MCF 10A (cell line): ENCODE data around the gene AGTRAP. TPM values are rescaled to one million over a fixed set of nuclear protein-coding genes. Genes with fewer than 3 reads are reported as not detected.

ENCODE experiments used
- BruUV-seq: library from RNA; stranded (reverse); fragments of 400-500 nt; replicated peaks from 2 replicates; lab custom pipeline; 2021; lab: Mats Ljungman, UMichigan
- CTCF ChIA-PET: fragments of 300-600 bp; sonication (Branson Sonifier 250); formaldehyde crosslinking; extraction: SDS; loops from one replicate; lab custom pipeline; 2021; ENCODE audit warnings: antibody characterized with exemption, inconsistent platforms; lab: Yijun Ruan, JAX
- POLR2A ChIA-PET: fragments of 300-600, 350-650 bp; sonication (Branson Sonifier 250); formaldehyde crosslinking; extraction: SDS; loops from one replicate; lab custom pipeline; 2020; ENCODE audit warnings: antibody characterized with exemption, inconsistent platforms; lab: Yijun Ruan, JAX
- DNase-seq: peaks from one replicate; pipeline ENCODE4 v3.0.0-alpha.2; 2018; ENCODE audit not compliant: unreplicated experiment
- H3K27ac Mint-ChIP-seq: one replicate; pipeline ENCODE4 v1.8.0; 2022; ENCODE audit warnings: mild to moderate bottlenecking, low read depth, mixed read lengths; ENCODE audit not compliant: unreplicated experiment
- H3K27me3 Mint-ChIP-seq: one replicate; pipeline ENCODE4 v1.8.0; 2022; ENCODE audit warnings: mixed read lengths; ENCODE audit not compliant: insufficient read depth, unreplicated experiment
- H3K36me3 Mint-ChIP-seq: one replicate; pipeline ENCODE4 v1.8.0; 2022; ENCODE audit warnings: mild to moderate bottlenecking, moderate library complexity, mixed read lengths; ENCODE audit not compliant: insufficient read depth, unreplicated experiment
- H3K4me1 Mint-ChIP-seq: one replicate; pipeline ENCODE4 v1.8.0; 2022; ENCODE audit warnings: mixed read lengths; ENCODE audit not compliant: insufficient read depth, unreplicated experiment
- H3K4me3 Mint-ChIP-seq: one replicate; pipeline ENCODE4 v1.8.0; 2022; ENCODE audit warnings: mild to moderate bottlenecking, moderate library complexity, mixed read lengths; ENCODE audit not compliant: unreplicated experiment
- H3K9me3 Mint-ChIP-seq: one replicate; pipeline ENCODE4 v1.8.0; 2022; ENCODE audit warnings: mixed read lengths; ENCODE audit not compliant: unreplicated experiment
- CTCF ChIP-seq: fragments of 200-600 bp; IDR thresholded peaks from one replicate; pipeline ENCODE4 v1.8.0; 2022; ENCODE audit warnings: antibody characterized with exemption, mild to moderate bottlenecking; ENCODE audit not compliant: unreplicated experiment
- intact Hi-C: fragments of 100-400 bp; cut with micrococcal nuclease; formaldehyde crosslinking; loops from 2 replicates; pipeline ENCODE4 v1.14.1; 2022
- total RNA-seq: library from RNA; stranded (reverse); gene quantifications from 2 replicates; pipeline ENCODE4 v1.2.3, GENCODE V29; 2022

Gene AGTRAP
- total RNA-seq, 1 experiment from 2014 or later: 73.1 TPM

DNA sequence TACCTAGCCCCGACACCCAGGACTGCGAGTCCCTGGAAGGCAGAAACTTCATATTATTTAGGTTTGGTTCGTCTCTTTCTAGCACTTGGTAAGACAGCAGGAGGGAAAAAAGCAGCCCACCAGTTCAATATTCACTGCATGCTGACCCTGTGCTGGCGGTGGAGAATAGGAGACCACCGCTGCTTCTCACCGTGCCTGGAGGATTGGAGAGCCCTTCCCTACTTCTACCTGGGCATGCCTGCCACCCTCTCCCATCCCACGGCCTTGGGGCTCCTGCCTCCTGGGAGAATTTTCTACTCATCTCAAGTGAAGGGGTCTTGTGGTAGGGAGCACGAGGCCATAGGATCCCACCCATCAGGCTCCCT is 64.4 kb downstream of the AGTRAP start:
- no peak for TF ChIP-seq CTCF
- intact Hi-C loops: no loop called here
- BruUV-seq: no TSS peak
- Mint-ChIP-seq H3K9me3 (no peaks in the 10 kb centered on the region), H3K4me1 (peaks cover 17% of the 10 kb centered on the region), H3K27me3 (no peaks in the 10 kb centered on the region), H3K4me3 (no peak overlapping the region), H3K36me3 (peaks cover 38% of the 10 kb centered on the region), H3K27ac (no peak overlapping the region)
- DNase-seq: no peak
- ChIA-PET CTCF (interaction anchor here (1.0 kb wide), 1 partner anchor 15 kb away, joined by 3 read pairs; no protein-coding TSS in a partner anchor), POLR2A (interaction anchor here (4.9 kb wide), 1 partner anchor 11 kb away, joined by 87 read pairs; no protein-coding TSS in a partner anchor)

Other genes with a start within 250 kb of the AGTRAP start
- gene FBXO2, start 81.7 kb upstream of the AGTRAP start, total RNA-seq: 3.3 and 5.3 TPM in 2 replicates
- 16.0 and 16.3 TPM in 2 replicates for gene FBXO44, start 81.3 kb upstream of the AGTRAP start, total RNA-seq
- gene FBXO6, start 71.9 kb upstream of the AGTRAP start, total RNA-seq: 3.9 and 4.3 TPM in 2 replicates
- gene MAD2L2, start 55.0 kb upstream of the AGTRAP start, total RNA-seq: 40.1 and 46.3 TPM in 2 replicates
- gene DRAXIN, start 44.4 kb upstream of the AGTRAP start, total RNA-seq: 0.05 and 0.07 TPM in 2 replicates
- not detected in 2 replicates for gene C1orf167, start 26.1 kb downstream of the AGTRAP start, total RNA-seq
- gene MTHFR, start 69.8 kb downstream of the AGTRAP start, total RNA-seq: 14.0 and 17.8 TPM in 2 replicates
- gene CLCN6, start 70.1 kb downstream of the AGTRAP start, total RNA-seq: 12.3 and 24.7 TPM in 2 replicates
- gene NPPA, start 111.6 kb downstream of the AGTRAP start, total RNA-seq: not detected in 2 replicates
- gene NPPB, start 122.8 kb downstream of the AGTRAP start, total RNA-seq: not detected in 2 replicates
- gene KIAA2013, start 190.3 kb downstream of the AGTRAP start, total RNA-seq: 20.4 and 24.3 TPM in 2 replicates
- 47.2 and 48.2 TPM in 2 replicates for gene PLOD1, start 198.6 kb downstream of the AGTRAP start, total RNA-seq
- gene MFN2, start 244.3 kb downstream of the AGTRAP start, total RNA-seq: 95.6 and 105 TPM in 2 replicates